NCI-H187 treated with DMSO at 0.1 percent for 48 hours (cell line): ENCODE measurements around the gene IGIP.
"Not testable (repeated sequence)": the region's sequence is repeated elsewhere in the genome, so short reads cannot be mapped to it uniquely, and the experiment has no call there.

Experiments used
- DNase-seq: peaks from one replicate; lab custom pipeline; 2025; lab: John Stamatoyannopoulos, UW

IGIP gene

GRCh38 chr5:140141241-140141640 lies 15.5 kb downstream of the IGIP start:
- DNase-seq = no peak

GRCh38 chr5:140142246-140142645 lies 16.5 kb downstream of the IGIP start:
- DNase-seq = no peak

GRCh38 chr5:140142856-140143255 lies 17.1 kb downstream of the IGIP start:
- no peak for DNase-seq

- DNase-seq = no peak
Measured at GRCh38 chr5:140143521-140144258, 18.0 kb downstream of the IGIP start.

- DNase-seq = no peak
Measured at GRCh38 chr5:140145256-140145655, 19.5 kb downstream of the IGIP start.

- no peak for DNase-seq
Measured at GRCh38 chr5:140145818-140146522, 20.2 kb downstream of the IGIP start.

GRCh38 chr5:140146523-140146842 lies 20.7 kb downstream of the IGIP start:
- no peak for DNase-seq

GRCh38 chr5:140147460-140147859 lies 21.7 kb downstream of the IGIP start:
- no peak for DNase-seq

- no peak for DNase-seq
Measured at GRCh38 chr5:140148508-140148907, 22.8 kb downstream of the IGIP start.

GRCh38 chr5:140150201-140150600 lies 24.5 kb downstream of the IGIP start:
- no peak for DNase-seq

- peak; percentile 69 for DNase-seq
Measured at GRCh38 chr5:140151144-140152021, 25.6 kb downstream of the IGIP start.

- DNase-seq = no peak
Measured at GRCh38 chr5:140152022-140152999, 26.6 kb downstream of the IGIP start.

GRCh38 chr5:140153255-140153654 lies 27.5 kb downstream of the IGIP start:
- no peak for DNase-seq

- DNase-seq = no peak
Measured at GRCh38 chr5:140153905-140154304, 28.2 kb downstream of the IGIP start.

- not testable (repeated sequence) for DNase-seq
Measured at GRCh38 chr5:140154710-140155381, 29.1 kb downstream of the IGIP start.

GRCh38 chr5:140157032-140157781 lies 31.5 kb downstream of the IGIP start:
- no peak for DNase-seq

- no peak for DNase-seq
Measured at GRCh38 chr5:140159014-140159927, 33.5 kb downstream of the IGIP start.

- DNase-seq = no peak
Measured at GRCh38 chr5:140162275-140162674, 36.5 kb downstream of the IGIP start.

- no peak for DNase-seq
Measured at GRCh38 chr5:140162781-140163180, 37.0 kb downstream of the IGIP start.
